RWPE1 (cell line): ENCODE measurements around the gene DISC1.
"Not testable (repeated sequence)": the region's sequence is repeated elsewhere in the genome, so short reads cannot be mapped to it uniquely, and the experiment has no call there.

ENCODE experiments used
- CTCF ChIA-PET: fragments of 350-600 bp; sonication (Branson Sonifier 250); formaldehyde crosslinking; extraction: SDS; loops from one replicate; lab custom pipeline; 2021; lab: Yijun Ruan, JAX
- POLR2A ChIA-PET: fragments of 400-600 bp; formaldehyde crosslinking; extraction: SDS; loops from one replicate; lab custom pipeline; 2020; ENCODE audit warnings: antibody characterized with exemption; ENCODE audit not compliant: low non-redundant PET; lab: Yijun Ruan, JAX
- DNase-seq: peaks from one replicate; pipeline ENCODE4 v3.0.0; 2012; ENCODE audit warnings: low spot score
- H3K27ac ChIP-seq: fragments of 450-650 bp; 2 replicates; pipeline ENCODE4 v1.5.1; 2017
- CTCF ChIP-seq: fragments of 450-650 bp; conservative IDR thresholded peaks from 2 replicates; pipeline ENCODE4 v1.5.1; 2017; ENCODE audit warnings: low read depth, mild to moderate bottlenecking

DISC1 gene

GRCh38 chr1:231966983-231967382 is 340.4 kb downstream of the DISC1 start:
- no peak overlapping the region for H3K27ac ChIP-seq
- ChIA-PET POLR2A (no interaction called here), CTCF (interaction anchor here (0.6 to 0.9 kb wide), 2 partner anchors 225 to 661 kb away, joined by 3 read pairs; no protein-coding TSS in a partner anchor)
- no peak for DNase-seq
- TF ChIP-seq CTCF = no peak

GRCh38 chr1:231969076-231969475 is 342.5 kb downstream of the DISC1 start:
- POLR2A ChIA-PET = no interaction called here
- DNase-seq = no peak
- TF ChIP-seq CTCF = no peak
- CTCF ChIA-PET = interaction anchor here (0.6 kb wide), 2 partner anchors 163 to 1278 kb away, joined by 3 read pairs; no protein-coding TSS in a partner anchor
- H3K27ac ChIP-seq = no peak overlapping the region

GRCh38 chr1:231969761-231970160 is 343.2 kb downstream of the DISC1 start:
- H3K27ac ChIP-seq, POLR2A ChIA-PET, DNase-seq: not testable (repeated sequence)
- CTCF ChIA-PET = interaction anchor here (0.6 kb wide), 1 partner anchor 163 kb away, joined by 3 read pairs; no protein-coding TSS in a partner anchor

GRCh38 chr1:231970684-231971083 is 344.1 kb downstream of the DISC1 start:
- no peak for TF ChIP-seq CTCF
- H3K27ac ChIP-seq = no peak overlapping the region
- no peak for DNase-seq
- POLR2A ChIA-PET = no interaction called here
- CTCF ChIA-PET = no interaction called here

- no peak overlapping the region for H3K27ac ChIP-seq
- ChIA-PET CTCF (no interaction called here), POLR2A (no interaction called here)
- peak; percentile 4 for DNase-seq
- no peak for TF ChIP-seq CTCF
Measured at GRCh38 chr1:231971397-231972110, 345.0 kb downstream of the DISC1 start.

GRCh38 chr1:231972111-231972445 is 345.5 kb downstream of the DISC1 start:
- ChIA-PET CTCF (no interaction called here), POLR2A (no interaction called here)
- no peak overlapping the region for H3K27ac ChIP-seq
- DNase-seq = no peak
- no peak for TF ChIP-seq CTCF

- CTCF ChIA-PET = interaction anchor here (0.6 kb wide), 1 partner anchor 1721 kb away, joined by 3 read pairs; no protein-coding TSS in a partner anchor
- no peak for TF ChIP-seq CTCF
- DNase-seq = no peak
- POLR2A ChIA-PET = no interaction called here
- H3K27ac ChIP-seq = no peak overlapping the region
Measured at GRCh38 chr1:231973830-231974229, 347.2 kb downstream of the DISC1 start.
